Measurements from ENCODE around the gene MRPL55.

MRPL55 gene

GRCh38 chr1:228084325-228084724 lies 24.8 kb downstream of the MRPL55 start:
- DNase-seq (ENCODE audit: low spot score) = no peak
- Histone ChIP-seq H3K4ac (ENCODE audit: low read length) (no peak overlapping the region), H3K79me1 (ENCODE audit: low read depth, low read length) (peaks cover 23% of the 10 kb centered on the region), H3K4me2 (ENCODE audit: insufficient read depth, low read length, poor library complexity, severe bottlenecking) (peak overlapping the region; percentile 92), H3K9ac (ENCODE audit: low read depth, low read length, poor library complexity) (no peak overlapping the region), H2AFZ (ENCODE audit: low read length) (no peak overlapping the region), H3K14ac (ENCODE audit: low read length) (no peak overlapping the region), H3K23ac (ENCODE audit: low read depth, low read length, poor library complexity) (no peak overlapping the region), H2BK5ac (ENCODE audit: low read length) (no peak overlapping the region), H3K4me3 (ENCODE audit: low read length in 2 of 2) (peak overlapping the region in 1 of 2 donors; percentile 99), H3K36me3 (replicated peaks in 1 of 2; ENCODE audit: control insufficient read depth in 2 of 2, insufficient read depth in 2 of 2, low read length in 2 of 2) (peaks cover 7 to 47% of the 10 kb centered on the region in 2 donors), H4K91ac (ENCODE audit: low read depth, low read length, poor library complexity) (no peak overlapping the region), H3K9me3 (replicated peaks in 1 of 2; ENCODE audit: control insufficient read depth in 2 of 2, insufficient read depth in 1 of 2, low read depth in 1 of 2, low read length in 2 of 2) (no peaks in the 10 kb centered on the region), H3K18ac (ENCODE audit: low read length) (no peak overlapping the region), H3K27ac (replicated peaks; ENCODE audit: low read length) (no peak overlapping the region), H2BK12ac (ENCODE audit: low read length) (no peak overlapping the region), H3K4me1 (ENCODE audit: control insufficient read depth in 2 of 2, insufficient read depth in 1 of 2, low read depth in 1 of 2, low read length in 2 of 2) (peaks cover 21 to 26% of the 10 kb centered on the region in 2 donors), H2BK15ac (ENCODE audit: low read length) (no peak overlapping the region), H2BK120ac (ENCODE audit: low read depth, low read length) (no peak overlapping the region), H2AK5ac (ENCODE audit: low read depth, low read length) (no peak overlapping the region), H4K8ac (ENCODE audit: low read depth, low read length) (no peak overlapping the region), H3K27me3 (ENCODE audit: control insufficient read depth in 3 of 3, insufficient read depth in 3 of 3, low read depth in 1 of 3, low read length in 3 of 3) (no peaks in the 10 kb centered on the region)
- no CpG with 5 or more reads among the region's 3 CpGs for WGBS, 2 donors (ENCODE audit: extremely low coverage in 2 of 2, insufficient read length in 2 of 2, insufficient replicate concordance in 1 of 2)

- H4K91ac ChIP-seq (ENCODE audit: low read depth, low read length, poor library complexity) = no peak overlapping the region
- no peak overlapping the region for H2AK5ac ChIP-seq (ENCODE audit: low read depth, low read length)
- DNase-seq (ENCODE audit: low spot score) = no peak
- H3K27ac ChIP-seq (replicated peaks; ENCODE audit: low read length) = no peak overlapping the region
- H2AFZ ChIP-seq (ENCODE audit: low read length) = no peak overlapping the region
- H3K18ac ChIP-seq (ENCODE audit: low read length) = no peak overlapping the region
- no CpG with 5 or more reads among the region's 17 CpGs for WGBS, 2 donors (ENCODE audit: extremely low coverage in 2 of 2, insufficient read length in 2 of 2, insufficient replicate concordance in 1 of 2)
- H3K4me1 ChIP-seq (ENCODE audit: control insufficient read depth in 2 of 2, insufficient read depth in 1 of 2, low read depth in 1 of 2, low read length in 2 of 2) = peaks cover 21 to 26% of the 10 kb centered on the region in 2 donors
- H3K4me2 ChIP-seq (ENCODE audit: insufficient read depth, low read length, poor library complexity, severe bottlenecking) = peak overlapping the region; percentile 92
- peaks cover 23% of the 10 kb centered on the region for H3K79me1 ChIP-seq (ENCODE audit: low read depth, low read length)
- H3K4me3 ChIP-seq (ENCODE audit: low read length in 2 of 2) = peak overlapping the region; percentile 98 to 99
- H3K14ac ChIP-seq (ENCODE audit: low read length) = no peak overlapping the region
- H3K27me3 ChIP-seq (ENCODE audit: control insufficient read depth in 3 of 3, insufficient read depth in 3 of 3, low read depth in 1 of 3, low read length in 3 of 3) = no peaks in the 10 kb centered on the region
- no peak overlapping the region for H3K4ac ChIP-seq (ENCODE audit: low read length)
- H2BK15ac ChIP-seq (ENCODE audit: low read length) = no peak overlapping the region
- no peaks in the 10 kb centered on the region for H3K9me3 ChIP-seq (replicated peaks in 1 of 2; ENCODE audit: control insufficient read depth in 2 of 2, insufficient read depth in 1 of 2, low read depth in 1 of 2, low read length in 2 of 2)
- H2BK120ac ChIP-seq (ENCODE audit: low read depth, low read length) = no peak overlapping the region
- H4K8ac ChIP-seq (ENCODE audit: low read depth, low read length) = no peak overlapping the region
- peaks cover 7 to 43% of the 10 kb centered on the region in 2 donors for H3K36me3 ChIP-seq (replicated peaks in 1 of 2; ENCODE audit: control insufficient read depth in 2 of 2, insufficient read depth in 2 of 2, low read length in 2 of 2)
- peak overlapping the region; percentile 7 for H3K23ac ChIP-seq (ENCODE audit: low read depth, low read length, poor library complexity)
- no peak overlapping the region for H2BK5ac ChIP-seq (ENCODE audit: low read length)
- H3K9ac ChIP-seq (ENCODE audit: low read depth, low read length, poor library complexity) = peak overlapping the region; percentile 97
- no peak overlapping the region for H2BK12ac ChIP-seq (ENCODE audit: low read length)
These were observed 25.2 kb downstream of the MRPL55 start for GRCh38 chr1:228083871-228084278.

GRCh38 chr1:228082918-228083870 lies 25.9 kb downstream of the MRPL55 start:
- Histone ChIP-seq H3K23ac (ENCODE audit: low read depth, low read length, poor library complexity) (peak overlapping the region; percentile 99), H3K4me3 (ENCODE audit: low read length in 2 of 2) (peak overlapping the region; percentile 98 to 99), H3K36me3 (replicated peaks in 1 of 2; ENCODE audit: control insufficient read depth in 2 of 2, insufficient read depth in 2 of 2, low read length in 2 of 2) (peaks cover 4 to 36% of the 10 kb centered on the region in 2 donors), H2AK5ac (ENCODE audit: low read depth, low read length) (peak overlapping the region; percentile 79), H3K9me3 (replicated peaks in 1 of 2; ENCODE audit: control insufficient read depth in 2 of 2, insufficient read depth in 1 of 2, low read depth in 1 of 2, low read length in 2 of 2) (no peaks in the 10 kb centered on the region), H4K8ac (ENCODE audit: low read depth, low read length) (peak overlapping the region; percentile 32), H3K9ac (ENCODE audit: low read depth, low read length, poor library complexity) (peak overlapping the region; percentile 97), H2AFZ (ENCODE audit: low read length) (peak overlapping the region; percentile 82), H3K4me2 (ENCODE audit: insufficient read depth, low read length, poor library complexity, severe bottlenecking) (peak overlapping the region; percentile 92), H2BK12ac (ENCODE audit: low read length) (no peak overlapping the region), H2BK120ac (ENCODE audit: low read depth, low read length) (peak overlapping the region; percentile 44), H3K79me1 (ENCODE audit: low read depth, low read length) (peaks cover 23% of the 10 kb centered on the region), H4K91ac (ENCODE audit: low read depth, low read length, poor library complexity) (no peak overlapping the region), H2BK15ac (ENCODE audit: low read length) (peak overlapping the region; percentile 10), H3K14ac (ENCODE audit: low read length) (peak overlapping the region; percentile 86), H3K18ac (ENCODE audit: low read length) (peak overlapping the region; percentile 97), H3K4ac (ENCODE audit: low read length) (peak overlapping the region; percentile 71), H3K4me1 (ENCODE audit: control insufficient read depth in 2 of 2, insufficient read depth in 1 of 2, low read depth in 1 of 2, low read length in 2 of 2) (peaks cover 21 to 26% of the 10 kb centered on the region in 2 donors), H3K27ac (replicated peaks; ENCODE audit: low read length) (no peak overlapping the region), H2BK5ac (ENCODE audit: low read length) (peak overlapping the region; percentile 72), H3K27me3 (ENCODE audit: control insufficient read depth in 3 of 3, insufficient read depth in 3 of 3, low read depth in 1 of 3, low read length in 3 of 3) (no peaks in the 10 kb centered on the region)
- no CpG with 5 or more reads among the region's 79 CpGs for WGBS, 2 donors (ENCODE audit: extremely low coverage in 2 of 2, insufficient read length in 2 of 2, insufficient replicate concordance in 1 of 2)
- no peak for DNase-seq (ENCODE audit: low spot score)
